SK-N-SH treated with all-trans-retinoic acid at 6 μM for 48 hours (cell line): ENCODE results near the gene HSBP1L1.

ENCODE experiments used
- ATAC-seq: fragments of 200-7000 bp; cut with Tn5 transposase; 3 replicates; pipeline ENCODE4 v1.9.1; 2020; ENCODE audit warnings: mild to moderate bottlenecking, moderate library complexity
- ARNTL ChIP-seq: fragments of 450-650 bp; formaldehyde crosslinking; IDR thresholded peaks from 2 replicates; pipeline ENCODE4 v1.5.0; 2020; ENCODE audit warnings: low read depth, mild to moderate bottlenecking, moderate library complexity, borderline replicate concordance
- BACH2 ChIP-seq: fragments of 250-450 bp; sonication (Bioruptor Pico); IDR thresholded peaks from 2 replicates; pipeline ENCODE4 v1.9.0; 2021; ENCODE audit warnings: mild to moderate bottlenecking, borderline replicate concordance
- CSDC2 ChIP-seq: fragments of 250-450 bp; sonication (Bioruptor Pico); IDR thresholded peaks from 2 replicates; pipeline ENCODE4 v1.5.0; 2020; ENCODE audit warnings: mild to moderate bottlenecking, moderate library complexity
- ESRRG ChIP-seq: fragments of 250-450 bp; sonication (Bioruptor Pico); IDR thresholded peaks from 2 replicates; pipeline ENCODE4 v1.6.1; 2021; ENCODE audit warnings: mild to moderate bottlenecking
- GLIS3 ChIP-seq: fragments of 250-450 bp; sonication (Bioruptor Pico); IDR thresholded peaks from 2 replicates; pipeline ENCODE4 v1.5.0; 2020; ENCODE audit warnings: mild to moderate bottlenecking, moderate library complexity
- ISL1 ChIP-seq: fragments of 250-450 bp; sonication (Bioruptor Pico); IDR thresholded peaks from 2 replicates; pipeline ENCODE4 v2.1.2; 2022; ENCODE audit warnings: mild to moderate bottlenecking, moderate library complexity
- OSR1 ChIP-seq: fragments of 250-450 bp; sonication (Bioruptor Pico); IDR thresholded peaks from 2 replicates; pipeline ENCODE4 v1.8.0; 2022; ENCODE audit warnings: moderate library complexity, mild to moderate bottlenecking, inconsistent platforms
- RARB ChIP-seq: fragments of 250-450 bp; sonication (Bioruptor Pico); IDR thresholded peaks from 2 replicates; pipeline ENCODE4 v1.8.0; 2021; ENCODE audit warnings: mild to moderate bottlenecking, moderate library complexity
- SNAI2 ChIP-seq: fragments of 250-450 bp; sonication (Bioruptor Pico); IDR thresholded peaks from 2 replicates; pipeline ENCODE4 v1.5.0; 2020; ENCODE audit warnings: mild to moderate bottlenecking, moderate library complexity
- TCF4 ChIP-seq: fragments of 250-450 bp; sonication (Bioruptor Pico); IDR thresholded peaks from 2 replicates; pipeline ENCODE4 v1.8.0; 2021; ENCODE audit warnings: mild to moderate bottlenecking, moderate library complexity, borderline replicate concordance
- TOX ChIP-seq: fragments of 250-450 bp; sonication (Bioruptor Pico); IDR thresholded peaks from 2 replicates; pipeline ENCODE4 v1.8.0; 2021; ENCODE audit warnings: mild to moderate bottlenecking, moderate library complexity, borderline replicate concordance
- TSHZ2 ChIP-seq: fragments of 250-450 bp; sonication (Bioruptor Pico); IDR thresholded peaks from 2 replicates; pipeline ENCODE4 v1.5.0; 2020; ENCODE audit warnings: mild to moderate bottlenecking, moderate library complexity
- ZC3H10 ChIP-seq: fragments of 250-450 bp; sonication (Bioruptor Pico); IDR thresholded peaks from 2 replicates; pipeline ENCODE4 v1.5.1; 2021; ENCODE audit warnings: mild to moderate bottlenecking, moderate library complexity
- ZFP30 ChIP-seq: fragments of 450-650 bp; formaldehyde crosslinking; IDR thresholded peaks from 2 replicates; pipeline ENCODE4 v1.5.0; 2022; ENCODE audit warnings: mild to moderate bottlenecking, moderate library complexity
- ZNF565 ChIP-seq: fragments of 450-650 bp; formaldehyde crosslinking; conservative IDR thresholded peaks from 2 replicates; pipeline ENCODE4 v1.5.0; 2020; ENCODE audit warnings: low read depth, mild to moderate bottlenecking, moderate library complexity
- ZNF70 ChIP-seq: fragments of 450-650 bp; formaldehyde crosslinking; IDR thresholded peaks from 2 replicates; pipeline ENCODE4 v1.5.0; 2020; ENCODE audit warnings: mild to moderate bottlenecking, moderate library complexity
- ZNF8 ChIP-seq: fragments of 450-650 bp; formaldehyde crosslinking; IDR thresholded peaks from 2 replicates; pipeline ENCODE4 v1.5.0; 2020; ENCODE audit warnings: mild to moderate bottlenecking, moderate library complexity
- TF ChIP-seq, protein P1 (sequence below): fragments of 250-450 bp; sonication (Bioruptor Pico); IDR thresholded peaks from 2 replicates; pipeline ENCODE4 v1.8.0; 2021; ENCODE audit warnings: low read depth, mild to moderate bottlenecking, moderate library complexity, borderline replicate concordance
- TF ChIP-seq, protein P2 (sequence below): fragments of 250-450 bp; sonication (Bioruptor Pico); IDR thresholded peaks from 2 replicates; pipeline ENCODE4 v1.5.1; 2021; ENCODE audit warnings: mild to moderate bottlenecking, moderate library complexity
- TF ChIP-seq, protein P3 (sequence below): fragments of 250-450 bp; sonication (Bioruptor Pico); IDR thresholded peaks from 2 replicates; pipeline ENCODE4 v1.5.1; 2020; ENCODE audit warnings: low read depth, mild to moderate bottlenecking, moderate library complexity
- TF ChIP-seq, protein P4 (sequence below): fragments of 250-450 bp; sonication (Bioruptor Pico); IDR thresholded peaks from 2 replicates; pipeline ENCODE4 v1.8.0; 2020; ENCODE audit warnings: mild to moderate bottlenecking, moderate library complexity, borderline replicate concordance

Gene HSBP1L1

GRCh38 chr18:79950515-79951341, 13.7 kb upstream of the HSBP1L1 start:
- TF ChIP-seq ZFP30 (no peak), ZNF70 (no peak), OSR1 (CRISPR knock-in tag) (no peak), ISL1 (CRISPR knock-in tag) (no peak), GLIS3 (CRISPR knock-in tag) (no peak), TOX (no peak), CSDC2 (no peak), BACH2 (CRISPR knock-in tag) (no peak)
- TF ChIP-seq, protein P1, sequence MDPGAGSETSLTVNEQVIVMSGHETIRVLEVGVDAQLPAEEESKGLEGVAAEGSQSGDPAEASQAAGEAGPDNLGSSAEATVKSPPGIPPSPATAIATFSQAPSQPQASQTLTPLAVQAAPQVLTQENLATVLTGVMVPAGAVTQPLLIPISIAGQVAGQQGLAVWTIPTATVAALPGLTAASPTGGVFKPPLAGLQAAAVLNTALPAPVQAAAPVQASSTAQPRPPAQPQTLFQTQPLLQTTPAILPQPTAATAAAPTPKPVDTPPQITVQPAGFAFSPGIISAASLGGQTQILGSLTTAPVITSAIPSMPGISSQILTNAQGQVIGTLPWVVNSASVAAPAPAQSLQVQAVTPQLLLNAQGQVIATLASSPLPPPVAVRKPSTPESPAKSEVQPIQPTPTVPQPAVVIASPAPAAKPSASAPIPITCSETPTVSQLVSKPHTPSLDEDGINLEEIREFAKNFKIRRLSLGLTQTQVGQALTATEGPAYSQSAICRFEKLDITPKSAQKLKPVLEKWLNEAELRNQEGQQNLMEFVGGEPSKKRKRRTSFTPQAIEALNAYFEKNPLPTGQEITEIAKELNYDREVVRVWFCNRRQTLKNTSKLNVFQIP (CRISPR knock-in tag): no peak

GRCh38 chr18:79951545-79952455, 12.6 kb upstream of the HSBP1L1 start, which contains the start of gene SLC66A2:
Gene SLC66A2 (minus strand): TSS chr18:79951653. CDS start chr18:79950926, 727 bp downstream.
- peak; percentile 92 for ATAC-seq
- TF ChIP-seq ARNTL (CRISPR knock-in tag) (no peak), GLIS3 (CRISPR knock-in tag) (no peak), BACH2 (CRISPR knock-in tag) (no peak), SNAI2 (CRISPR knock-in tag) (no peak), TCF4 (CRISPR knock-in tag) (no peak), ZNF8 (CRISPR knock-in tag) (no peak), OSR1 (CRISPR knock-in tag) (no peak), RARB (CRISPR knock-in tag) (no peak), TSHZ2 (no peak), ZC3H10 (CRISPR knock-in tag) (no peak), ZFP30 (no peak), ESRRG (no peak), CSDC2 (no peak), ZNF565 (no peak), ISL1 (CRISPR knock-in tag) (no peak)
- TF ChIP-seq, protein P2, sequence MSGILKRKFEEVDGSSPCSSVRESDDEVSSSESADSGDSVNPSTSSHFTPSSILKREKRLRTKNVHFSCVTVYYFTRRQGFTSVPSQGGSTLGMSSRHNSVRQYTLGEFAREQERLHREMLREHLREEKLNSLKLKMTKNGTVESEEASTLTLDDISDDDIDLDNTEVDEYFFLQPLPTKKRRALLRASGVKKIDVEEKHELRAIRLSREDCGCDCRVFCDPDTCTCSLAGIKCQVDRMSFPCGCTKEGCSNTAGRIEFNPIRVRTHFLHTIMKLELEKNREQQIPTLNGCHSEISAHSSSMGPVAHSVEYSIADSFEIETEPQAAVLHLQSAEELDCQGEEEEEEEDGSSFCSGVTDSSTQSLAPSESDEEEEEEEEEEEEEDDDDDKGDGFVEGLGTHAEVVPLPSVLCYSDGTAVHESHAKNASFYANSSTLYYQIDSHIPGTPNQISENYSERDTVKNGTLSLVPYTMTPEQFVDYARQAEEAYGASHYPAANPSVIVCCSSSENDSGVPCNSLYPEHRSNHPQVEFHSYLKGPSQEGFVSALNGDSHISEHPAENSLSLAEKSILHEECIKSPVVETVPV (CRISPR knock-in tag): no peak
- TF ChIP-seq, protein P3, sequence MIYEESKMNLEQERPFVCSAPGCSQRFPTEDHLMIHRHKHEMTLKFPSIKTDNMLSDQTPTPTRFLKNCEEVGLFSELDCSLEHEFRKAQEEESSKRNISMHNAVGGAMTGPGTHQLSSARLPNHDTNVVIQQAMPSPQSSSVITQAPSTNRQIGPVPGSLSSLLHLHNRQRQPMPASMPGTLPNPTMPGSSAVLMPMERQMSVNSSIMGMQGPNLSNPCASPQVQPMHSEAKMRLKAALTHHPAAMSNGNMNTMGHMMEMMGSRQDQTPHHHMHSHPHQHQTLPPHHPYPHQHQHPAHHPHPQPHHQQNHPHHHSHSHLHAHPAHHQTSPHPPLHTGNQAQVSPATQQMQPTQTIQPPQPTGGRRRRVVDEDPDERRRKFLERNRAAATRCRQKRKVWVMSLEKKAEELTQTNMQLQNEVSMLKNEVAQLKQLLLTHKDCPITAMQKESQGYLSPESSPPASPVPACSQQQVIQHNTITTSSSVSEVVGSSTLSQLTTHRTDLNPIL (CRISPR knock-in tag): no peak
- TF ChIP-seq, protein P4, sequence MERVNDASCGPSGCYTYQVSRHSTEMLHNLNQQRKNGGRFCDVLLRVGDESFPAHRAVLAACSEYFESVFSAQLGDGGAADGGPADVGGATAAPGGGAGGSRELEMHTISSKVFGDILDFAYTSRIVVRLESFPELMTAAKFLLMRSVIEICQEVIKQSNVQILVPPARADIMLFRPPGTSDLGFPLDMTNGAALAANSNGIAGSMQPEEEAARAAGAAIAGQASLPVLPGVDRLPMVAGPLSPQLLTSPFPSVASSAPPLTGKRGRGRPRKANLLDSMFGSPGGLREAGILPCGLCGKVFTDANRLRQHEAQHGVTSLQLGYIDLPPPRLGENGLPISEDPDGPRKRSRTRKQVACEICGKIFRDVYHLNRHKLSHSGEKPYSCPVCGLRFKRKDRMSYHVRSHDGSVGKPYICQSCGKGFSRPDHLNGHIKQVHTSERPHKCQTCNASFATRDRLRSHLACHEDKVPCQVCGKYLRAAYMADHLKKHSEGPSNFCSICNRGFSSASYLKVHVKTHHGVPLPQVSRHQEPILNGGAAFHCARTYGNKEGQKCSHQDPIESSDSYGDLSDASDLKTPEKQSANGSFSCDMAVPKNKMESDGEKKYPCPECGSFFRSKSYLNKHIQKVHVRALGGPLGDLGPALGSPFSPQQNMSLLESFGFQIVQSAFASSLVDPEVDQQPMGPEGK (CRISPR knock-in tag): no peak
- TF ChIP-seq, protein P1 (CRISPR knock-in tag): no peak

More at GRCh38 chr18:79950515-79951341, 13.7 kb upstream of the HSBP1L1 start:
- ATAC-seq: peak; percentile 51
